SK-N-SH treated with all-trans-retinoic acid at 6 μM for 48 hours (cell line): ENCODE measurements around the gene PALLD.

Source experiments
- ARNTL ChIP-seq: fragments of 450-650 bp; formaldehyde crosslinking; IDR thresholded peaks from 2 replicates; pipeline ENCODE4 v1.5.0; 2020; ENCODE audit warnings: low read depth, mild to moderate bottlenecking, moderate library complexity, borderline replicate concordance
- BACH2 ChIP-seq: fragments of 250-450 bp; sonication (Bioruptor Pico); IDR thresholded peaks from 2 replicates; pipeline ENCODE4 v1.9.0; 2021; ENCODE audit warnings: mild to moderate bottlenecking, borderline replicate concordance
- CREB5 ChIP-seq: fragments of 250-450 bp; sonication (Bioruptor Pico); IDR thresholded peaks from 2 replicates; pipeline ENCODE4 v1.5.1; 2020; ENCODE audit warnings: low read depth, mild to moderate bottlenecking, moderate library complexity
- CSDC2 ChIP-seq: fragments of 250-450 bp; sonication (Bioruptor Pico); IDR thresholded peaks from 2 replicates; pipeline ENCODE4 v1.5.0; 2020; ENCODE audit warnings: mild to moderate bottlenecking, moderate library complexity
- CSRNP3 ChIP-seq: fragments of 250-450 bp; sonication (Bioruptor Pico); IDR thresholded peaks from 2 replicates; pipeline ENCODE4 v1.5.1; 2021; ENCODE audit warnings: mild to moderate bottlenecking, moderate library complexity
- PATZ1 ChIP-seq: fragments of 250-450 bp; sonication (Bioruptor Pico); IDR thresholded peaks from 2 replicates; pipeline ENCODE4 v1.8.0; 2020; ENCODE audit warnings: mild to moderate bottlenecking, moderate library complexity, borderline replicate concordance
- PPARA ChIP-seq: fragments of 250-450 bp; sonication (Bioruptor Pico); IDR thresholded peaks from 2 replicates; pipeline ENCODE4 v1.5.0; 2020; ENCODE audit warnings: mild to moderate bottlenecking, borderline replicate concordance
- TSHZ2 ChIP-seq: fragments of 250-450 bp; sonication (Bioruptor Pico); IDR thresholded peaks from 2 replicates; pipeline ENCODE4 v1.5.0; 2020; ENCODE audit warnings: mild to moderate bottlenecking, moderate library complexity
- ZFP3 ChIP-seq: fragments of 250-450 bp; sonication (Bioruptor Pico); IDR thresholded peaks from 2 replicates; pipeline ENCODE4 v1.5.0; 2020; ENCODE audit warnings: mild to moderate bottlenecking, moderate library complexity
- ZFP30 ChIP-seq: fragments of 450-650 bp; formaldehyde crosslinking; IDR thresholded peaks from 2 replicates; pipeline ENCODE4 v1.5.0; 2022; ENCODE audit warnings: mild to moderate bottlenecking, moderate library complexity
- ZNF70 ChIP-seq: fragments of 450-650 bp; formaldehyde crosslinking; IDR thresholded peaks from 2 replicates; pipeline ENCODE4 v1.5.0; 2020; ENCODE audit warnings: mild to moderate bottlenecking, moderate library complexity

- TF ChIP-seq PATZ1 (no peak), TSHZ2 (no peak), CREB5 (CRISPR knock-in tag) (no peak), BACH2 (CRISPR knock-in tag) (no peak), PPARA (CRISPR knock-in tag) (no peak), CSRNP3 (CRISPR knock-in tag) (no peak), ZNF70 (CRISPR knock-in tag) (no peak), ZFP3 (no peak), ZFP30 (no peak), ARNTL (CRISPR knock-in tag) (no peak), CSDC2 (CRISPR knock-in tag) (no peak)
Observed at GRCh38 chr4:168886351-168886750, 389.5 kb downstream of the PALLD start.
